ENCODE data around the gene C1QA.

C1QA gene

GRCh38 chr1:22636353-22636752 is at the start of gene C1QA:
Gene C1QA, plus strand, starts transcription at chr1:22636628. Its CDS starts 989 bp downstream, at chr1:22637617.
- DNase-seq: no peak

GRCh38 chr1:22587247-22587646 is 49.2 kb upstream of the C1QA start:
- no peak for DNase-seq

GRCh38 chr1:22588899-22589422 is 47.5 kb upstream of the C1QA start:
- DNase-seq: no peak

GRCh38 chr1:22591576-22591975 is 44.9 kb upstream of the C1QA start:
- DNase-seq: no peak

GRCh38 chr1:22592051-22592450 is 44.4 kb upstream of the C1QA start:
- no peak for DNase-seq

- DNase-seq: no peak
Measured at GRCh38 chr1:22592919-22593790, 43.3 kb upstream of the C1QA start.

GRCh38 chr1:22594396-22594795 is 42.0 kb upstream of the C1QA start:
- no peak for DNase-seq

- DNase-seq: no peak
Measured at GRCh38 chr1:22595108-22595507, 41.3 kb upstream of the C1QA start.

- no peak for DNase-seq
Measured at GRCh38 chr1:22597301-22597965, 39.0 kb upstream of the C1QA start.

- DNase-seq: no peak
Measured at GRCh38 chr1:22597996-22598395, 38.4 kb upstream of the C1QA start.

- no peak for DNase-seq
Measured at GRCh38 chr1:22598736-22599135, 37.7 kb upstream of the C1QA start.

- DNase-seq: no peak
Measured at GRCh38 chr1:22600071-22600816, 36.2 kb upstream of the C1QA start.

- DNase-seq: no peak
Measured at GRCh38 chr1:22600817-22601605, 35.4 kb upstream of the C1QA start.

- DNase-seq: no peak
Measured at GRCh38 chr1:22601610-22602009, 34.8 kb upstream of the C1QA start.

- no peak for DNase-seq
Measured at GRCh38 chr1:22602060-22602740, 34.2 kb upstream of the C1QA start.

- no peak for DNase-seq
Measured at GRCh38 chr1:22606161-22606560, 30.3 kb upstream of the C1QA start.

- DNase-seq: no peak
Measured at GRCh38 chr1:22607154-22607553, 29.3 kb upstream of the C1QA start.

- no peak for DNase-seq
Measured at GRCh38 chr1:22608361-22608760, 28.1 kb upstream of the C1QA start.

GRCh38 chr1:22609291-22609690 is 27.1 kb upstream of the C1QA start:
- DNase-seq: no peak

GRCh38 chr1:22611530-22611947 is 24.9 kb upstream of the C1QA start:
- DNase-seq: no peak

- DNase-seq: no peak
Measured at GRCh38 chr1:22612671-22613571, 23.5 kb upstream of the C1QA start.
